Astrocyte of the spinal cord (primary cell): ENCODE data around the gene LMAN1L.

Source experiments
- DNase-seq: peaks from one replicate; pipeline ENCODE4 v3.0.0; 2011; ENCODE audit warnings: low read depth, low spot score
- H3K4me3 ChIP-seq: 2 replicates; pipeline ENCODE4 v1.5.1; 2011; ENCODE audit warnings: low read depth, mild to moderate bottlenecking, low read length, moderate library complexity
- CTCF ChIP-seq: IDR thresholded peaks from 2 replicates; pipeline ENCODE4 v1.5.1; 2012; ENCODE audit warnings: low read depth, mild to moderate bottlenecking, low read length, inconsistent platforms
- in situ Hi-C: cut with HindIII; loops from 2 replicates; pipeline ENCODE4 v1.10.0; 2017; ENCODE audit warnings: low sequenced_read_pairs

LMAN1L gene

GRCh38 chr15:74832826-74833225 lies 20.2 kb downstream of the LMAN1L start:
- DNase-seq, result no peak
- in situ Hi-C loops, result no loop called here
- H3K4me3 ChIP-seq, result no peak overlapping the region
- TF ChIP-seq CTCF, result no peak

- no peak for DNase-seq
- H3K4me3 ChIP-seq, result no peak overlapping the region
- in situ Hi-C loops, result no loop called here
- TF ChIP-seq CTCF, result no peak
Observed at GRCh38 chr15:74833376-74834107, 20.9 kb downstream of the LMAN1L start.

- DNase-seq, result peak; percentile 40
- TF ChIP-seq CTCF, result peak; percentile 89
- in situ Hi-C loops, result no loop called here
- H3K4me3 ChIP-seq, result no peak overlapping the region
Observed at GRCh38 chr15:74835312-74835823, 22.7 kb downstream of the LMAN1L start.

- DNase-seq, result no peak
- no peak overlapping the region for H3K4me3 ChIP-seq
- TF ChIP-seq CTCF, result no peak
- in situ Hi-C loops, result no loop called here
Observed at GRCh38 chr15:74836846-74837245, 24.2 kb downstream of the LMAN1L start.

GRCh38 chr15:74837482-74838136 lies 25.0 kb downstream of the LMAN1L start:
- peak; percentile 3 for TF ChIP-seq CTCF
- in situ Hi-C loops, result no loop called here
- no peak overlapping the region for H3K4me3 ChIP-seq
- no peak for DNase-seq

- no peak for DNase-seq
- in situ Hi-C loops, result no loop called here
- no peak overlapping the region for H3K4me3 ChIP-seq
- TF ChIP-seq CTCF, result no peak
Observed at GRCh38 chr15:74838137-74838516, 25.5 kb downstream of the LMAN1L start.
